ENCODE results near the gene IL37.

The IL37 gene

GRCh38 chr2:112870841-112871835, 39.8 kb upstream of the IL37 start:
- DNase-seq (ENCODE audit: extremely low spot score) = no peak
- ChIA-PET POLR2A (no interaction called here), CTCF (interaction anchor here (0.9 to 1.7 kb wide), 3 partner anchors 9 to 14 kb away, joined by 3 to 5 read pairs (median 5); no protein-coding TSS in a partner anchor)
- no peak for TF ChIP-seq CTCF (IDR thresholded peaks at IDR 0.05; ENCODE audit: control extremely low read depth, extremely low read depth, low read depth, missing control alignments)

GRCh38 chr2:112876257-112876970, 34.6 kb upstream of the IL37 start:
- POLR2A ChIA-PET = no interaction called here
- CTCF ChIA-PET = interaction anchor here (0.8 to 12.1 kb wide), 3 partner anchors 9 to 125 kb away, joined by 3 to 275 read pairs (median 8); no protein-coding TSS in a partner anchor
- TF ChIP-seq CTCF (IDR thresholded peaks at IDR 0.05; ENCODE audit: control extremely low read depth, extremely low read depth, low read depth, missing control alignments) = no peak
- no peak for DNase-seq (ENCODE audit: extremely low spot score)

GRCh38 chr2:112876971-112877361, 34.0 kb upstream of the IL37 start:
- ChIA-PET CTCF (interaction anchor here (0.8 to 12.1 kb wide), 4 partner anchors 9 to 125 kb away, joined by 3 to 275 read pairs (median 7); no protein-coding TSS in a partner anchor), POLR2A (no interaction called here)
- no peak for TF ChIP-seq CTCF (IDR thresholded peaks at IDR 0.05; ENCODE audit: control extremely low read depth, extremely low read depth, low read depth, missing control alignments)
- no peak for DNase-seq (ENCODE audit: extremely low spot score)

- no peak for TF ChIP-seq CTCF (IDR thresholded peaks at IDR 0.05; ENCODE audit: control extremely low read depth, extremely low read depth, low read depth, missing control alignments)
- DNase-seq (ENCODE audit: extremely low spot score) = no peak
- ChIA-PET CTCF (interaction anchor here (0.8 to 12.1 kb wide), 4 partner anchors 8 to 126 kb away, joined by 3 to 275 read pairs (median 7); no protein-coding TSS in a partner anchor), POLR2A (no interaction called here)
Observed at GRCh38 chr2:112877423-112877822, 33.5 kb upstream of the IL37 start.

- no peak for TF ChIP-seq CTCF (IDR thresholded peaks at IDR 0.05; ENCODE audit: control extremely low read depth, extremely low read depth, low read depth, missing control alignments)
- ChIA-PET POLR2A (no interaction called here), CTCF (interaction anchor here (0.6 to 12.1 kb wide), 10 partner anchors 15 to 153 kb away, joined by 3 to 275 read pairs (median 4); no protein-coding TSS in a partner anchor)
- no peak for DNase-seq (ENCODE audit: extremely low spot score)
Observed at GRCh38 chr2:112879491-112880041, 31.4 kb upstream of the IL37 start.

- POLR2A ChIA-PET = no interaction called here
Observed at GRCh38 chr2:112880091-112880531, 30.9 kb upstream of the IL37 start.

More at GRCh38 chr2:112880091-112880531, 30.9 kb upstream of the IL37 start:
- TF ChIP-seq CTCF (IDR thresholded peaks at IDR 0.05; ENCODE audit: control extremely low read depth, extremely low read depth, low read depth, missing control alignments) = no peak
- CTCF ChIA-PET = interaction anchor here (0.6 to 12.1 kb wide), 8 partner anchors 14 to 154 kb away, joined by 3 to 275 read pairs (median 4); no protein-coding TSS in a partner anchor
- DNase-seq (ENCODE audit: extremely low spot score) = no peak
